IMR-90 (cell line): ENCODE measurements around the gene MAT2A. TPM values are rescaled to one million over a fixed set of nuclear protein-coding genes. Genes with fewer than 3 reads are reported as not detected.

ENCODE experiments used
- ATAC-seq: fragments of 200-7000 bp; cut with Tn5 transposase; 2 replicates; pipeline ENCODE4 v1.9.1; 2020; ENCODE audit warnings: low read depth, mild to moderate bottlenecking, moderate library complexity
- BruUV-seq: library from RNA; stranded (reverse); fragments of 400-500 nt; replicated peaks from 2 replicates; lab custom pipeline; 2021; lab: Mats Ljungman, UMichigan
- CTCF ChIA-PET: fragments of 300-600 bp; formaldehyde crosslinking; extraction: SDS; loops from one replicate; lab custom pipeline; 2021; ENCODE audit warnings: antibody characterized with exemption; lab: Yijun Ruan, JAX
- POLR2A ChIA-PET: fragments of 300-600 bp; sonication (Branson Sonifier 250); formaldehyde crosslinking; loops from one replicate; lab custom pipeline; 2022; ENCODE audit warnings: antibody characterized with exemption; ENCODE audit not compliant: unreplicated experiment; lab: Charles Lee
- DNase-seq: peaks from one replicate; pipeline ENCODE4 v3.0.0; 2013
- H2AFZ ChIP-seq: replicated peaks from 2 replicates; pipeline ENCODE3; 2013; ENCODE audit warnings: low read length, mild to moderate bottlenecking; ENCODE audit not compliant: poor library complexity
- H2AK5ac ChIP-seq: 2 replicates; pipeline ENCODE4 v1.6.1; 2013; ENCODE audit warnings: low read depth, low read length, inconsistent platforms
- H2AK9ac ChIP-seq: replicated peaks from 2 replicates; pipeline ENCODE3; 2013; ENCODE audit warnings: mild to moderate bottlenecking, low read depth, low read length, moderate library complexity; ENCODE audit not compliant: poor library complexity
- H2BK120ac ChIP-seq: 2 replicates; pipeline ENCODE4 v1.6.1; 2013; ENCODE audit warnings: low read depth, low read length, inconsistent platforms
- H2BK15ac ChIP-seq: 3 replicates; pipeline ENCODE4 v1.6.1; 2013; ENCODE audit warnings: low read depth, low read length, inconsistent platforms
- H2BK20ac ChIP-seq: 2 replicates; pipeline ENCODE4 v1.6.1; 2013; ENCODE audit warnings: low read depth, mild to moderate bottlenecking, inconsistent platforms, low read length, moderate library complexity
- H2BK5ac ChIP-seq: 2 replicates; pipeline ENCODE4 v1.6.1; 2013; ENCODE audit warnings: mild to moderate bottlenecking, low read depth, low read length, inconsistent platforms; ENCODE audit not compliant: poor library complexity, severe bottlenecking
- H3K14ac ChIP-seq: replicated peaks from 2 replicates; pipeline ENCODE4 v1.6.1; 2013; ENCODE audit warnings: low read depth, low read length, inconsistent platforms
- H3K18ac ChIP-seq: 2 replicates; pipeline ENCODE4 v1.6.1; 2013; ENCODE audit warnings: low read depth, low read length, control low read depth
- H3K23ac ChIP-seq: 2 replicates; pipeline ENCODE4 v1.6.1; 2013; ENCODE audit warnings: low read depth, low read length, inconsistent platforms
- H3K27ac ChIP-seq: 2 replicates; pipeline ENCODE4 v1.5.1; 2013; ENCODE audit warnings: mild to moderate bottlenecking, control low read depth, low read length; ENCODE audit not compliant: insufficient read depth
- H3K27me3 ChIP-seq: 2 replicates; pipeline ENCODE4 v1.6.1; 2013; ENCODE audit warnings: low read length; ENCODE audit not compliant: control insufficient read depth, insufficient read depth
- H3K36me3 ChIP-seq: 2 replicates; pipeline ENCODE4 v1.6.1; 2013; ENCODE audit warnings: low read length, mixed read lengths; ENCODE audit not compliant: control insufficient read depth, insufficient read depth
- H3K4ac ChIP-seq: 2 replicates; pipeline ENCODE4 v1.6.1; 2013; ENCODE audit warnings: low read depth, low read length, inconsistent platforms
- H3K4me1 ChIP-seq: 2 replicates; pipeline ENCODE4 v1.6.1; 2013; ENCODE audit warnings: low read length, mixed read lengths; ENCODE audit not compliant: control insufficient read depth, insufficient read depth
- H3K4me2 ChIP-seq: 2 replicates; pipeline ENCODE4 v1.6.1; 2013; ENCODE audit warnings: low read depth, mild to moderate bottlenecking, control low read depth, low read length, moderate library complexity
- H3K4me3 ChIP-seq: 2 replicates; pipeline ENCODE4 v1.5.1; 2013; ENCODE audit warnings: low read depth, mild to moderate bottlenecking, control low read depth, low read length, moderate library complexity; ENCODE audit not compliant: insufficient read depth
- H3K56ac ChIP-seq: 2 replicates; pipeline ENCODE4 v1.6.1; 2013; ENCODE audit warnings: low read length, inconsistent platforms; ENCODE audit not compliant: insufficient read depth; ENCODE audit errors: extremely low read depth
- H3K79me1 ChIP-seq, 2 experiments: 2 replicates each; pipeline ENCODE4 v1.6.1; 2013; ENCODE audit warnings: low read length in 2 of 2, inconsistent platforms in 1 of 2, low read depth in 1 of 2
- H3K9ac ChIP-seq: 2 replicates; pipeline ENCODE4 v1.6.1; 2013; ENCODE audit warnings: low read depth, low read length, control low read depth
- H3K9me1 ChIP-seq: 2 replicates; pipeline ENCODE4 v1.6.1; 2013; ENCODE audit warnings: low read length, inconsistent platforms; ENCODE audit not compliant: insufficient read depth
- H3K9me3 ChIP-seq: 2 replicates; pipeline ENCODE4 v1.6.1; 2013; ENCODE audit warnings: low read length; ENCODE audit not compliant: control insufficient read depth, insufficient read depth
- H4K20me1 ChIP-seq: 2 replicates; pipeline ENCODE4 v1.6.1; 2013; ENCODE audit warnings: low read length, inconsistent platforms; ENCODE audit not compliant: insufficient read depth
- H4K5ac ChIP-seq: 2 replicates; pipeline ENCODE4 v1.6.1; 2013; ENCODE audit warnings: mild to moderate bottlenecking, low read depth, low read length, control low read depth
- H4K8ac ChIP-seq, 2 experiments: 2 replicates each; pipeline ENCODE4 v1.6.1; 2013; ENCODE audit warnings: low read depth in 2 of 2, low read length in 2 of 2, control low read depth in 1 of 2, inconsistent platforms in 1 of 2
- H4K91ac ChIP-seq: 2 replicates; pipeline ENCODE4 v1.6.1; 2013; ENCODE audit warnings: low read depth, low read length, inconsistent platforms; ENCODE audit not compliant: insufficient read depth
- BHLHE40 ChIP-seq: fragments of 150-350 bp; IDR thresholded peaks from 2 replicates; pipeline ENCODE4 v1.6.1; 2016; ENCODE audit warnings: mild to moderate bottlenecking, low read depth, low read length
- FOS ChIP-seq: fragments of 150-350 bp; IDR thresholded peaks from 2 replicates; pipeline ENCODE4 v1.6.1; 2016; ENCODE audit warnings: low read depth, low read length
- MXI1 ChIP-seq: IDR thresholded peaks from 2 replicates; pipeline ENCODE4 v1.6.1; 2012; ENCODE audit warnings: low read depth, mild to moderate bottlenecking, low read length, moderate library complexity, borderline replicate concordance
- RAD21 ChIP-seq: IDR thresholded peaks from 2 replicates; pipeline ENCODE4 v1.6.1; 2012; ENCODE audit warnings: low read length, improper control_type of control experiment
- SMC3 ChIP-seq: fragments of 150-350 bp; IDR thresholded peaks from 2 replicates; pipeline ENCODE4 v1.6.1; 2016; ENCODE audit warnings: low read depth, mild to moderate bottlenecking, antibody characterized with exemption, low read length, moderate library complexity
- WGBS, 2 experiments: methylation state at CpG; one replicate each; pipeline versions ENCODE4 v1.1.5 to v1.1.7; 2013; ENCODE audit warnings: missing lambda C conversion rate in 2 of 2; ENCODE audit not compliant: insufficient read length in 1 of 2; ENCODE audit errors: extremely low coverage in 2 of 2; 5-methylcytosine and 5-hydroxymethylcytosine counted together
- dilution Hi-C: fragments of 300-500 bp; cut with HindIII; formaldehyde crosslinking; loops from one replicate; pipeline ENCODE4 v1.14.3; 2018; ENCODE audit warnings: low sequenced_read_pairs; ENCODE audit not compliant: unreplicated experiment
- in situ Hi-C: fragments of 300-500 bp; cut with MboI; formaldehyde crosslinking; loops from 3 replicates; pipeline ENCODE4 v1.14.3; 2019; ENCODE audit warnings: low sequenced_read_pairs, inconsistent platforms, mixed read lengths
- intact Hi-C: fragments of 100-400 bp; cut with micrococcal nuclease; formaldehyde crosslinking; loops from 2 replicates; pipeline ENCODE4 v1.10.0; 2022
- polyA plus RNA-seq, 3 experiments: library from polyadenylated mRNA; depleted of rRNA; stranded (reverse); fragments of >200 nt; gene quantifications; 2 replicates each; pipeline ENCODE4 v1.2.3, GENCODE V29; 2012; ENCODE audit warnings: low replicate concordance in 1 of 3
- total RNA-seq: library from RNA; depleted of rRNA; stranded (reverse); fragments of >200 nt; gene quantifications from 2 replicates; pipeline ENCODE4 v1.2.3, GENCODE V29; 2012
- TF ChIP-seq, protein P1 (sequence below): conservative IDR thresholded peaks from 2 replicates; pipeline ENCODE4 v1.5.1; 2012; ENCODE audit warnings: mild to moderate bottlenecking, low read depth, low read length, improper control_type of control experiment

Gene MAT2A
- total and polyA plus RNA-seq, 2 of the 4 experiments (the other 2 are of a cell fraction), result 94.1 to 223 TPM

DNA sequence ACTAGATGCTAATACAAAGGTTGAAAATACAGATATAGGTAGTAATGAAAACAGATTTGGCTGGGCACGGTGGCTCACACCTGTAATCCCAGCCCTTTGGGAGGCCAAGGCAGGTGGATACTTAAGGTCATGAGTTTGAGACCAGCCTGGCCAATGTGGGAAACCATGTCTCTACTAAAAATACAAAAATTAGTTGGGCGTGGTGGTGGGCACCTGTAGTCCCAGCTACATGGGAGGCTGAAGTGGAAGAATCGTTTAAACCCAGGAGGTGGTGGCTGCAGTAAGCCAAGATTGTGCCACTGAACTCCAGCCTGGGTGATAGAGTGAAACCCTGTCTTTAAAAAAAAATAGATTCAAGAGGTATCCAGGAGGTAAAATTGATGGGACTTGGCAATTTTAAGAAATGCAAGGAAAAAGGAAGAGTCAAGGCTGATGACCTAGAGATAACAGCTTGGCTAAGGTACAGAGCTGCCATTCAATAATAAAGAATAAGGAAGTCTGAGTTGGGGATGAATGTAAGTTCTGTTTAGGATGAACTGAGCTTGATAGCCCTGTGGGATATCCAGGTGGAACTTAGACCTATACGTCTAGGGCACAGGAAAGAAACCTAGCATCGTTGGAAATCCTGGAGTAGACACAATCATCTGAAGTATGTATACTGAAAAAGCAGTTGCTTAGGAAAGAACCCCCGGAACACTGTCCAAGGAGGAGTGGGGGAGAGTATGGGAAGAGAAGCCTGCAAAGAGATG, 9.1 kb downstream of the MAT2A start:
- H3K4me2 ChIP-seq, result no peak overlapping the region
- in situ Hi-C loops, result no loop called here
- H3K23ac ChIP-seq, result 0 out of 2 replicates have a peak overlapping the region, but pooled peaks have one; percentile 68
- H4K5ac ChIP-seq, result no peak overlapping the region
- intact Hi-C loops, result no loop called here
- peaks cover 20% of the 10 kb centered on the region for H3K4me1 ChIP-seq
- no peak overlapping the region for H2BK20ac ChIP-seq
- ChIA-PET POLR2A (interaction anchor here (1.0 to 5.1 kb wide), 4 partner anchors 8 to 129 kb away, joined by 4 to 42 read pairs (median 6); partner anchors contain the start of genes MAT2A and SH2D6), CTCF (interaction anchor here (1.3 to 6.8 kb wide), 2 partner anchors 128 to 415 kb away, joined by 5 to 46 read pairs; partner anchors contain the start of genes SH2D6 and TCF7L1)
- BruUV-seq, result no TSS peak
- no peak overlapping the region for H2AFZ ChIP-seq
- TF ChIP-seq MXI1 (no peak), SMC3 (no peak), RAD21 (no peak), BHLHE40 (no peak), FOS (no peak)
- TF ChIP-seq, protein P1, sequence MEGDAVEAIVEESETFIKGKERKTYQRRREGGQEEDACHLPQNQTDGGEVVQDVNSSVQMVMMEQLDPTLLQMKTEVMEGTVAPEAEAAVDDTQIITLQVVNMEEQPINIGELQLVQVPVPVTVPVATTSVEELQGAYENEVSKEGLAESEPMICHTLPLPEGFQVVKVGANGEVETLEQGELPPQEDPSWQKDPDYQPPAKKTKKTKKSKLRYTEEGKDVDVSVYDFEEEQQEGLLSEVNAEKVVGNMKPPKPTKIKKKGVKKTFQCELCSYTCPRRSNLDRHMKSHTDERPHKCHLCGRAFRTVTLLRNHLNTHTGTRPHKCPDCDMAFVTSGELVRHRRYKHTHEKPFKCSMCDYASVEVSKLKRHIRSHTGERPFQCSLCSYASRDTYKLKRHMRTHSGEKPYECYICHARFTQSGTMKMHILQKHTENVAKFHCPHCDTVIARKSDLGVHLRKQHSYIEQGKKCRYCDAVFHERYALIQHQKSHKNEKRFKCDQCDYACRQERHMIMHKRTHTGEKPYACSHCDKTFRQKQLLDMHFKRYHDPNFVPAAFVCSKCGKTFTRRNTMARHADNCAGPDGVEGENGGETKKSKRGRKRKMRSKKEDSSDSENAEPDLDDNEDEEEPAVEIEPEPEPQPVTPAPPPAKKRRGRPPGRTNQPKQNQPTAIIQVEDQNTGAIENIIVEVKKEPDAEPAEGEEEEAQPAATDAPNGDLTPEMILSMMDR, result no peak
- H3K9me1 ChIP-seq, result peaks cover 9% of the 10 kb centered on the region; the same call in 1 of the 2 replicates
- no peaks in the 10 kb centered on the region for H3K9me3 ChIP-seq
- H3K14ac ChIP-seq, result peak overlapping the region; percentile 31; the same call in 1 of the 2 replicates
- peak overlapping the region; percentile 38; the same call in 1 of the 2 replicates for H4K91ac ChIP-seq
- peak overlapping the region; percentile 89 for H2BK5ac ChIP-seq
- 0 out of 2 replicates have a peak overlapping the region, but pooled peaks have one; percentile 58 for H2AK5ac ChIP-seq
- H3K27me3 ChIP-seq, result no peaks in the 10 kb centered on the region
- H3K27ac ChIP-seq, result peak overlapping the region; percentile 85; the same call in 1 of the 2 replicates
- H3K18ac ChIP-seq, result peak overlapping the region; percentile 22; the same call in 1 of the 2 replicates
- 81% methylated on average over 3 of the region's 6 CpGs; no CpG with 5 or more reads in 1 of the 2 experiments for WGBS, 2 experiments
- H2BK120ac ChIP-seq, result peak overlapping the region; percentile 37; the same call in 1 of the 2 replicates
- no peak overlapping the region for H2AK9ac ChIP-seq
- no peak overlapping the region for H3K4me3 ChIP-seq
- dilution Hi-C loops, result no loop called here
- peak overlapping the region in 1 of 2 experiments; percentile 55; a peak in 2 of 4 replicates for H4K8ac ChIP-seq
- no peak overlapping the region for H3K56ac ChIP-seq
- H3K79me1 ChIP-seq, result peaks cover 8 to 50% of the 10 kb centered on the region in 2 experiments; a peak in 3 of 4 replicates
- peaks cover 35% of the 10 kb centered on the region for H4K20me1 ChIP-seq
- peak overlapping the region; percentile 52; the same call in 1 of the 2 replicates for H3K4ac ChIP-seq
- no peak for ATAC-seq
- no peak overlapping the region for H3K9ac ChIP-seq
- H3K36me3 ChIP-seq, result peaks cover 43% of the 10 kb centered on the region
- peak; percentile 34 for DNase-seq
- H2BK15ac ChIP-seq, result peak overlapping the region; percentile 39; the same call in 1 of the 3 replicates
